H7 (cell line): Measurements from ENCODE around the gene LPP. TPM values are rescaled to one million over a fixed set of nuclear protein-coding genes. Genes with fewer than 3 reads are reported as not detected.

Experiments used
- DNase-seq: peaks from one replicate; pipeline ENCODE4 v3.0.0; 2012
- H3K27me3 ChIP-seq: 2 replicates; pipeline ENCODE4 v1.6.0; 2011; ENCODE audit warnings: mild to moderate bottlenecking, low read length; ENCODE audit not compliant: control insufficient read depth, insufficient read depth
- H3K36me3 ChIP-seq: replicated peaks from 2 replicates; pipeline ENCODE4 v1.5.1; 2011; ENCODE audit warnings: low read length; ENCODE audit not compliant: control insufficient read depth, insufficient read depth
- H3K4me3 ChIP-seq: 2 replicates; pipeline ENCODE4 v1.5.1; 2011; ENCODE audit warnings: low read depth, mild to moderate bottlenecking, control low read depth, low read length, moderate library complexity; ENCODE audit not compliant: insufficient read depth
- total RNA-seq: library from RNA; depleted of rRNA; stranded (reverse); fragments of >200 nt; shearing (Covaris generic); gene quantifications from 2 replicates; pipeline ENCODE4 v1.2.3, GENCODE V29; 2014

LPP gene
- total RNA-seq, 1 experiment from 2014 or later: 14.5 TPM

GRCh38 chr3:188487652-188488051, 333.7 kb downstream of the LPP start:
- no peak for DNase-seq
- Histone ChIP-seq H3K4me3 (no peak overlapping the region), H3K36me3 (no peaks in the 10 kb centered on the region), H3K27me3 (no peaks in the 10 kb centered on the region)

GRCh38 chr3:188488801-188489200, 334.8 kb downstream of the LPP start:
- Histone ChIP-seq H3K36me3 (no peaks in the 10 kb centered on the region), H3K27me3 (no peaks in the 10 kb centered on the region), H3K4me3 (no peak overlapping the region)
- no peak for DNase-seq

GRCh38 chr3:188489639-188490405, 335.9 kb downstream of the LPP start:
- no peaks in the 10 kb centered on the region for H3K36me3 ChIP-seq

GRCh38 chr3:188490416-188490815, 336.5 kb downstream of the LPP start:
- no peak for DNase-seq
- no peaks in the 10 kb centered on the region for H3K27me3 ChIP-seq
- H3K4me3 ChIP-seq: no peak overlapping the region
- no peaks in the 10 kb centered on the region for H3K36me3 ChIP-seq

More at GRCh38 chr3:188489639-188490405, 335.9 kb downstream of the LPP start:
- no peak for DNase-seq
- H3K27me3 ChIP-seq: no peaks in the 10 kb centered on the region
- no peak overlapping the region for H3K4me3 ChIP-seq

- DNase-seq: no peak
- H3K27me3 ChIP-seq: no peaks in the 10 kb centered on the region
- H3K36me3 ChIP-seq: no peaks in the 10 kb centered on the region
- H3K4me3 ChIP-seq: no peak overlapping the region
Measured at GRCh38 chr3:188491276-188491687, 337.3 kb downstream of the LPP start.

GRCh38 chr3:188496390-188496789, 342.4 kb downstream of the LPP start:
- no peaks in the 10 kb centered on the region for H3K36me3 ChIP-seq
- DNase-seq: no peak
- H3K4me3 ChIP-seq: no peak overlapping the region
- no peaks in the 10 kb centered on the region for H3K27me3 ChIP-seq

GRCh38 chr3:188497021-188497420, 343.1 kb downstream of the LPP start:
- H3K4me3 ChIP-seq: no peak overlapping the region
- DNase-seq: no peak
- no peaks in the 10 kb centered on the region for H3K36me3 ChIP-seq
- H3K27me3 ChIP-seq: no peaks in the 10 kb centered on the region

GRCh38 chr3:188503647-188504046, 349.7 kb downstream of the LPP start:
- no peak for DNase-seq
- H3K27me3 ChIP-seq: no peaks in the 10 kb centered on the region
- H3K4me3 ChIP-seq: no peak overlapping the region
- H3K36me3 ChIP-seq: no peaks in the 10 kb centered on the region

GRCh38 chr3:188505151-188505550, 351.2 kb downstream of the LPP start:
- H3K27me3 ChIP-seq: no peaks in the 10 kb centered on the region
- H3K4me3 ChIP-seq: no peak overlapping the region
- no peak for DNase-seq
- no peaks in the 10 kb centered on the region for H3K36me3 ChIP-seq

GRCh38 chr3:188505911-188506310, 352.0 kb downstream of the LPP start:
- DNase-seq: no peak
- Histone ChIP-seq H3K27me3 (no peaks in the 10 kb centered on the region), H3K4me3 (no peak overlapping the region), H3K36me3 (no peaks in the 10 kb centered on the region)

GRCh38 chr3:188506446-188506845, 352.5 kb downstream of the LPP start:
- DNase-seq: no peak
- Histone ChIP-seq H3K27me3 (no peaks in the 10 kb centered on the region), H3K4me3 (no peak overlapping the region), H3K36me3 (no peaks in the 10 kb centered on the region)

- DNase-seq: peak; percentile 28
- Histone ChIP-seq H3K27me3 (no peaks in the 10 kb centered on the region), H3K36me3 (no peaks in the 10 kb centered on the region), H3K4me3 (no peak overlapping the region)
Measured at GRCh38 chr3:188507244-188507720, 353.3 kb downstream of the LPP start.

- no peaks in the 10 kb centered on the region for H3K27me3 ChIP-seq
- no peaks in the 10 kb centered on the region for H3K36me3 ChIP-seq
- no peak overlapping the region for H3K4me3 ChIP-seq
- DNase-seq: no peak
Measured at GRCh38 chr3:188508454-188508853, 354.5 kb downstream of the LPP start.

- DNase-seq: no peak
- no peaks in the 10 kb centered on the region for H3K27me3 ChIP-seq
- no peak overlapping the region for H3K4me3 ChIP-seq
- H3K36me3 ChIP-seq: no peaks in the 10 kb centered on the region
Measured at GRCh38 chr3:188509316-188509715, 355.4 kb downstream of the LPP start.

- DNase-seq: no peak
- Histone ChIP-seq H3K36me3 (no peaks in the 10 kb centered on the region), H3K4me3 (no peak overlapping the region), H3K27me3 (no peaks in the 10 kb centered on the region)
Measured at GRCh38 chr3:188510366-188510765, 356.4 kb downstream of the LPP start.
